ENCODE data around the gene CDC42. TPM values are rescaled to one million over a fixed set of nuclear protein-coding genes. Genes with fewer than 3 reads are reported as not detected.

Gene CDC42
- total and polyA plus RNA-seq, 9 of the 15 experiments (the other 6 are each of a cell fraction or from before 2014, with no cell fraction given): 186 to 398 (median 325) TPM

DNA sequence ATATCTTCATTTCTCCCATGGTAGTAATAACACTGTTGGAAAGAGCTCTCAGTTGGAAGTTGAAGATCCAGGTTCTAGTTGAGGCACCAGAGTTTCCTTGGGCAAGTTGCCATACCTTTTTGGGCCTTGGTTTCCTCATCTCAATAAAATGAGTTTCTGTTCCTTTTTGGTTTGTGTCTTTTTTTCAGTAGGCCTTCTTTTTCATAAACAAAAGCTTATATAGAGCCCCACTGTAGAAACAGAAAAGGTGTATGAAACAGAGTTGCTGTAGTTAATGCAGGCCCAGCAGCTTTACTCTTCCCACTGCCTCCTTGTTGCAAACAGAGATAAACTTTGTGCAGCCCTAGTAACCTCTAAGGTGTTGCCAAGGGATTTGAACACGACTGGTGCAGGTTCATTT is 48.7 kb downstream of the CDC42 start:
- H3K9me3 ChIP-seq (replicated peaks; ENCODE audit: control insufficient read depth, insufficient read depth, low read depth, low read length): no peaks in the 10 kb centered on the region; the same call in 1 of the 2 replicates
- in situ Hi-C loops (cut with MboI): no loop called here
- POLR2A ChIA-PET: interaction anchor here (0.6 to 1.6 kb wide), 3 partner anchors 23 to 836 kb away, joined by 3 to 4 read pairs (median 3); no protein-coding TSS in a partner anchor
- no peak overlapping the region for H2AFZ ChIP-seq (ENCODE audit: low read depth, low read length)
- no peak for DNase-seq (ENCODE audit: extremely low read depth in 1 of 4, low spot score in 3 of 4)
- FAIRE-seq: no peak
- CTCF ChIA-PET (ENCODE audit: low intra/inter-chr PET ratio): no interaction called here
- H3K36me3 ChIP-seq (ENCODE audit: control insufficient read depth, insufficient read depth, low read length): peaks cover 87% of the 10 kb centered on the region
- H3K9me1 ChIP-seq (ENCODE audit: control insufficient read depth, insufficient read depth, low read length): no peaks in the 10 kb centered on the region
- 63% methylated on average over 1 of the region's 1 CpG for WGBS (ENCODE audit: insufficient coverage, low coverage, missing lambda C conversion rate)
- no TSS peak for BruUV-seq (replicated peaks)
- no peaks in the 10 kb centered on the region for H3K27me3 ChIP-seq (ENCODE audit: control insufficient read depth in 2 of 2, insufficient read depth in 2 of 2, low read length in 2 of 2)
- no peak overlapping the region for H3K9ac ChIP-seq (ENCODE audit: insufficient read depth in 1 of 2, low read depth in 2 of 2, low read length in 2 of 2)
- TF ChIP-seq, protein P1, sequence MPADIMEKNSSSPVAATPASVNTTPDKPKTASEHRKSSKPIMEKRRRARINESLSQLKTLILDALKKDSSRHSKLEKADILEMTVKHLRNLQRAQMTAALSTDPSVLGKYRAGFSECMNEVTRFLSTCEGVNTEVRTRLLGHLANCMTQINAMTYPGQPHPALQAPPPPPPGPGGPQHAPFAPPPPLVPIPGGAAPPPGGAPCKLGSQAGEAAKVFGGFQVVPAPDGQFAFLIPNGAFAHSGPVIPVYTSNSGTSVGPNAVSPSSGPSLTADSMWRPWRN (IDR thresholded peaks at IDR 0.05; ENCODE audit: low read depth): no peak
- TF ChIP-seq CREB1 (IDR thresholded peaks at IDR 0.05) (no peak), CREB1 (CRISPR knock-in tag; IDR thresholded peaks at IDR 0.05) (no peak), ZNF551 (CRISPR knock-in tag; IDR thresholded peaks at IDR 0.05) (no peak), ZNF507 (tag; conservative IDR thresholded peaks at IDR 0.05) (no peak), ZNF764 (CRISPR knock-in tag; IDR thresholded peaks at IDR 0.05; ENCODE audit: low read depth) (no peak), MYC (IDR thresholded peaks at IDR 0.05; ENCODE audit: low read depth, low read length) (no peak), MYC (CRISPR knock-in tag; IDR thresholded peaks at IDR 0.05; ENCODE audit: borderline replicate concordance, low read depth) (no peak)
- TF ChIP-seq, protein P2, sequence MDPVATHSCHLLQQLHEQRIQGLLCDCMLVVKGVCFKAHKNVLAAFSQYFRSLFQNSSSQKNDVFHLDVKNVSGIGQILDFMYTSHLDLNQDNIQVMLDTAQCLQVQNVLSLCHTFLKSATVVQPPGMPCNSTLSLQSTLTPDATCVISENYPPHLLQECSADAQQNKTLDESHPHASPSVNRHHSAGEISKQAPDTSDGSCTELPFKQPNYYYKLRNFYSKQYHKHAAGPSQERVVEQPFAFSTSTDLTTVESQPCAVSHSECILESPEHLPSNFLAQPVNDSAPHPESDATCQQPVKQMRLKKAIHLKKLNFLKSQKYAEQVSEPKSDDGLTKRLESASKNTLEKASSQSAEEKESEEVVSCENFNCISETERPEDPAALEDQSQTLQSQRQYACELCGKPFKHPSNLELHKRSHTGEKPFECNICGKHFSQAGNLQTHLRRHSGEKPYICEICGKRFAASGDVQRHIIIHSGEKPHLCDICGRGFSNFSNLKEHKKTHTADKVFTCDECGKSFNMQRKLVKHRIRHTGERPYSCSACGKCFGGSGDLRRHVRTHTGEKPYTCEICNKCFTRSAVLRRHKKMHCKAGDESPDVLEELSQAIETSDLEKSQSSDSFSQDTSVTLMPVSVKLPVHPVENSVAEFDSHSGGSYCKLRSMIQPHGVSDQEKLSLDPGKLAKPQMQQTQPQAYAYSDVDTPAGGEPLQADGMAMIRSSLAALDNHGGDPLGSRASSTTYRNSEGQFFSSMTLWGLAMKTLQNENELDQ (CRISPR knock-in tag; IDR thresholded peaks at IDR 0.05; ENCODE audit: borderline replicate concordance): no peak
- no peak for ATAC-seq
- no peaks in the 10 kb centered on the region for H4K20me1 ChIP-seq (replicated peaks; ENCODE audit: control insufficient read depth, insufficient read depth, low read length)
- H3K79me2 ChIP-seq (ENCODE audit: control insufficient read depth, insufficient read depth, low read length): peaks cover 9% of the 10 kb centered on the region; the same call in 1 of the 3 replicates
- H3K4me1 ChIP-seq (replicated peaks in 1 of 2; ENCODE audit: control insufficient read depth in 2 of 2, insufficient read depth in 2 of 2, low read length in 2 of 2): no peaks in the 10 kb centered on the region; a peak in 2 of 5 replicates
- no peak overlapping the region for H3K4me2 ChIP-seq (ENCODE audit: insufficient read depth, low read length)
- H3K4me3 ChIP-seq: no peak overlapping the region
- no peak overlapping the region for H3K27ac ChIP-seq (ENCODE audit: extremely low read depth, low read depth, low read length)
- intact Hi-C loops (cut with micrococcal nuclease): no loop called here
